ENCODE results near the gene FAM171A2. TPM values are rescaled to one million over a fixed set of nuclear protein-coding genes. Genes with fewer than 3 reads are reported as not detected.

FAM171A2 gene
- total RNA-seq, 3 donors from 2014 or later = 0.88 to 2.9 (median 2.7) TPM

- intact Hi-C loops (cut with DNase I; ENCODE audit: low total_unique reads) = no loop called here
- Histone ChIP-seq H3K27me3 (peaks cover 9 to 40% of the 10 kb centered on the region in 2 donors), H3K36me3 (no peaks in the 10 kb centered on the region), H3K9me3 (no peaks in the 10 kb centered on the region), H3K27ac (no peak overlapping the region), H3K4me1 (no peaks in the 10 kb centered on the region), H3K4me3 (peak overlapping the region in 2 of 3 donors; percentile 41 to 60)
- TF ChIP-seq POLR2AphosphoS5 (IDR thresholded peaks at IDR 0.05) (no peak), POLR2A (IDR thresholded peaks at IDR 0.05) (no peak)
- TF ChIP-seq, protein P1, sequence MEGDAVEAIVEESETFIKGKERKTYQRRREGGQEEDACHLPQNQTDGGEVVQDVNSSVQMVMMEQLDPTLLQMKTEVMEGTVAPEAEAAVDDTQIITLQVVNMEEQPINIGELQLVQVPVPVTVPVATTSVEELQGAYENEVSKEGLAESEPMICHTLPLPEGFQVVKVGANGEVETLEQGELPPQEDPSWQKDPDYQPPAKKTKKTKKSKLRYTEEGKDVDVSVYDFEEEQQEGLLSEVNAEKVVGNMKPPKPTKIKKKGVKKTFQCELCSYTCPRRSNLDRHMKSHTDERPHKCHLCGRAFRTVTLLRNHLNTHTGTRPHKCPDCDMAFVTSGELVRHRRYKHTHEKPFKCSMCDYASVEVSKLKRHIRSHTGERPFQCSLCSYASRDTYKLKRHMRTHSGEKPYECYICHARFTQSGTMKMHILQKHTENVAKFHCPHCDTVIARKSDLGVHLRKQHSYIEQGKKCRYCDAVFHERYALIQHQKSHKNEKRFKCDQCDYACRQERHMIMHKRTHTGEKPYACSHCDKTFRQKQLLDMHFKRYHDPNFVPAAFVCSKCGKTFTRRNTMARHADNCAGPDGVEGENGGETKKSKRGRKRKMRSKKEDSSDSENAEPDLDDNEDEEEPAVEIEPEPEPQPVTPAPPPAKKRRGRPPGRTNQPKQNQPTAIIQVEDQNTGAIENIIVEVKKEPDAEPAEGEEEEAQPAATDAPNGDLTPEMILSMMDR (IDR thresholded peaks at IDR 0.05) = no peak
- no peak for DNase-seq (ENCODE audit: low spot score in 2 of 2)
These were observed 48.6 kb downstream of the FAM171A2 start for GRCh38 chr17:44314869-44315661.

GRCh38 chr17:44314524-44314868, 49.2 kb downstream of the FAM171A2 start:
- TF ChIP-seq, protein P1 (IDR thresholded peaks at IDR 0.05) = no peak
- TF ChIP-seq POLR2A (IDR thresholded peaks at IDR 0.05) (no peak), POLR2AphosphoS5 (IDR thresholded peaks at IDR 0.05) (no peak)
- Histone ChIP-seq H3K9me3 (no peaks in the 10 kb centered on the region), H3K4me1 (no peaks in the 10 kb centered on the region), H3K27me3 (peaks cover 12 to 40% of the 10 kb centered on the region in 2 donors), H3K36me3 (no peaks in the 10 kb centered on the region), H3K27ac (no peak overlapping the region), H3K4me3 (peak overlapping the region in 1 of 3 donors; percentile 60)
- intact Hi-C loops (cut with DNase I; ENCODE audit: low total_unique reads) = no loop called here
- no peak for DNase-seq (ENCODE audit: low spot score in 2 of 2)

GRCh38 chr17:44314031-44314430, 49.6 kb downstream of the FAM171A2 start:
- no peak for TF ChIP-seq POLR2A (IDR thresholded peaks at IDR 0.05)
- TF ChIP-seq POLR2AphosphoS5 (IDR thresholded peaks at IDR 0.05) = no peak

GRCh38 chr17:44312396-44313104, 51.1 kb downstream of the FAM171A2 start:
- intact Hi-C loops (cut with DNase I; ENCODE audit: low total_unique reads) = no loop called here
- H3K36me3 ChIP-seq = no peaks in the 10 kb centered on the region
- H3K9me3 ChIP-seq = no peaks in the 10 kb centered on the region
- H3K27me3 ChIP-seq = peaks cover 12 to 36% of the 10 kb centered on the region in 2 donors
- H3K27ac ChIP-seq = no peak overlapping the region
- H3K4me1 ChIP-seq = peaks cover 0 to 5% of the 10 kb centered on the region in 2 donors
- TF ChIP-seq POLR2A (IDR thresholded peaks at IDR 0.05) = no peak
- no peak for TF ChIP-seq POLR2AphosphoS5 (IDR thresholded peaks at IDR 0.05)
- no peak overlapping the region for H3K4me3 ChIP-seq
- DNase-seq (ENCODE audit: low spot score in 2 of 2) = no peak

More at GRCh38 chr17:44314031-44314430, 49.6 kb downstream of the FAM171A2 start:
- Histone ChIP-seq H3K27ac (no peak overlapping the region), H3K9me3 (no peaks in the 10 kb centered on the region), H3K4me3 (no peak overlapping the region), H3K27me3 (peaks cover 12 to 40% of the 10 kb centered on the region in 2 donors), H3K36me3 (no peaks in the 10 kb centered on the region), H3K4me1 (no peaks in the 10 kb centered on the region)
- intact Hi-C loops (cut with DNase I; ENCODE audit: low total_unique reads) = no loop called here
- DNase-seq (ENCODE audit: low spot score in 2 of 2) = no peak

DNA sequence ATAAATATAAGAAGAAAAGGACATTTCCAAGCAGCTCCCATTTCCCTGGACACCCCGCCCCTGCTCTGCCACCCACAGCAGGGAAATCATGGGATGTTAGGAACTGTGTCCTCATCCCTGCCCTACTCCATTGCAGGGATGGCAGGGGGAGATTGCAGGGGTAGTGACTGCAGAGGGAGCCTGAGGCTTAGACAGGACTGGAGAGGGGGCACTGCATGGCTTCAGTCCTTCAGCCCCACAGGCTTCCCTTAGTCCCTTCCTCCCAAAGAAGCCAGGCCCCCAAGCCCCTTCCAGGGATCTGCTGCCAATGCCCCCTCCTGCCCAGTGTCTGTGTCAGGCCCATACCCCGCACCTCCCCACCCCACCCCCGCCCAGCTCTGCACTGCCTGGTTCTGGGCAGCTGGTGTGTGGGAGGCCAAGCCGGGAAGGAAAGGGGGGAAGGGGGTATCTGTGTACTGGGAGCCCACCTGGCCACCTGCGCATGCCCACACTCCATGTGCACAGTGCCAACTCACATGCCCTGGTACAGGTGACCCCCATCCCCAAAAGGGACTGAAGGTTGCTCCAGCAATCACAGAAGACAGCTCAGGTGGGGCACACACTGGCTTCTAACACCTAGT, 52.0 kb downstream of the FAM171A2 start:
- Histone ChIP-seq H3K27ac (no peak overlapping the region), H3K9me3 (no peaks in the 10 kb centered on the region), H3K36me3 (no peaks in the 10 kb centered on the region), H3K4me3 (no peak overlapping the region), H3K27me3 (peaks cover 12 to 27% of the 10 kb centered on the region in 2 donors), H3K4me1 (peaks cover 0 to 6% of the 10 kb centered on the region in 2 donors)
- no peak for TF ChIP-seq POLR2AphosphoS5 (IDR thresholded peaks at IDR 0.05)
- TF ChIP-seq POLR2A (IDR thresholded peaks at IDR 0.05) = no peak
- TF ChIP-seq, protein P1 (IDR thresholded peaks at IDR 0.05) = no peak
- intact Hi-C loops (cut with DNase I; ENCODE audit: low total_unique reads) = no loop called here
- DNase-seq (ENCODE audit: low spot score in 2 of 2) = no peak
